H54 (cell line): ENCODE results near the gene TEX261.
A peak's percentile ranks its signal among the peaks of the same experiment; 100 is the strongest.

Source experiments
- DNase-seq: peaks from one replicate; pipeline ENCODE4 v3.0.0; 2011; ENCODE audit warnings: low spot score, mixed read lengths; ENCODE audit not compliant: insufficient read length
- FAIRE-seq: peaks from 3 replicates; lab custom pipeline; 2011; peaks lifted over from hg19 to GRCh38; lab: Jason Lieb, UNC
- POLR2A ChIP-seq: IDR thresholded peaks from 2 replicates; pipeline ENCODE4 v1.6.1; 2011; ENCODE audit warnings: low read depth, mild to moderate bottlenecking, low read length

The TEX261 gene

GRCh38 chr2:70949086-70949485 is 45.6 kb downstream of the TEX261 start:
- no peak for TF ChIP-seq POLR2A
- DNase-seq (no peak), FAIRE-seq (no peak)

- FAIRE-seq (peak; percentile 80), DNase-seq (peak; percentile 80)
- no peak for TF ChIP-seq POLR2A
Measured at GRCh38 chr2:70948337-70949003, 46.2 kb downstream of the TEX261 start.

GRCh38 chr2:70947556-70948184 is 47.0 kb downstream of the TEX261 start:
- FAIRE-seq (peak; percentile 93), DNase-seq (peak; percentile 58)
- TF ChIP-seq POLR2A, result no peak

DNA sequence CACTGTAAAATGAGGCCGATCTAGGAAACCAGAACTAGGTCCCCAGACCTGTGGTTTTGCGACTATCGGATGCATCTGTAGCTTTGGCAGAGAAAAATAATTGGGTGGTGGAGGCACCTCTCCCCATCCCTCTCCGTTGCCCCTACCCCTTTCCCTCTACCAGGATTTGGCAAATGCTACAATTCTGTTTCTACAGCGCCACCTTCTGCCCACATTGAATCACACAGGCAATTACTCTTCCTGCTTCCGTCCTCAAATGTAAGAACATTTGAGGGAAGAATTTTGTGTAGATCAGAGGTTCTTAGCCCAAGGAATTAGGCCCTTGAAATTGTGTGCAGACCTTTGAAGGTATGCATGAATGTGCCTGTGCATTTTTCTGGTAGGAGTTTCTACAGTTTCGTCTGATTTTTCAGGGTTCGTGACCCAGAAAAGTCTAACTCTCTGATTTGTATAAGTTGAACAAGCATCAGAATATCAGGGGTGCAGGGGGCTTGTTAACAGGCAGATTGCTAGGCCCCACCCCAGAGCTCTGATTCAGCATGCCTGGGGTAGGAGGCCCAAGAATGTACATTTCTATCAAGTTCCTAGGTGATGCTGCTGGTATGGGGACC is 47.7 kb downstream of the TEX261 start:
- no peak for TF ChIP-seq POLR2A
- FAIRE-seq (peak; percentile 45), DNase-seq (peak; percentile 42)

DNA sequence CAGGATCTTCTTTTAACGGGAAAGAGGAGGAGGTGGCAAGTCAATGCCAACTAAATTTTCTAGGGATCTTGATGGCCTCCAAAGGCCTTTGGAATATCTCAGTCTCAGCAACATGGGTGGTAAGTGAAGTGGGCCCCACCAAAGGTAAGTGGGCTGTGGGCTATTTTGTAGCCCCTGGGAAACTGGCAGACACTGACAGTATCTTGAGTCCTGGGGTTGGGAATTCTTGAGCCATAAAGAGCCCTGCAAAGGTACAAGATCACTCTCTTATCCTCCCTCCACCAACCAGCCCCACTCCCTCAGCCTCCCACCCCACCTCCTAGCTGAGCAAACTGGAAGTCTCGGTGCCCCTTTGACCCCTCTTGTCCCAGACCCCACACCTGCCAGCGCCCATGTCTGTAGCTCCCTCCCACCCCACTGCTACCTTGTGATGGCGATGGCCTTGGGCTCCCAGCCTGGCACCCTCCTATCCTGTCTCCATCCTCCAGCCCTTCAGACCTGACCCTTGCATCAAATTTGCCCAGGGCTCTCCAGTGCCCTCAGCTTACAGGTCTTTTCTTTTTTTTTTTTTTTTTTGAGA is 50.5 kb downstream of the TEX261 start:
- no peak for FAIRE-seq
- DNase-seq, result no peak
- no peak for TF ChIP-seq POLR2A

GRCh38 chr2:70943205-70943871 is 51.3 kb downstream of the TEX261 start:
- no peak for TF ChIP-seq POLR2A
- DNase-seq, result no peak
- FAIRE-seq, result no peak

DNA sequence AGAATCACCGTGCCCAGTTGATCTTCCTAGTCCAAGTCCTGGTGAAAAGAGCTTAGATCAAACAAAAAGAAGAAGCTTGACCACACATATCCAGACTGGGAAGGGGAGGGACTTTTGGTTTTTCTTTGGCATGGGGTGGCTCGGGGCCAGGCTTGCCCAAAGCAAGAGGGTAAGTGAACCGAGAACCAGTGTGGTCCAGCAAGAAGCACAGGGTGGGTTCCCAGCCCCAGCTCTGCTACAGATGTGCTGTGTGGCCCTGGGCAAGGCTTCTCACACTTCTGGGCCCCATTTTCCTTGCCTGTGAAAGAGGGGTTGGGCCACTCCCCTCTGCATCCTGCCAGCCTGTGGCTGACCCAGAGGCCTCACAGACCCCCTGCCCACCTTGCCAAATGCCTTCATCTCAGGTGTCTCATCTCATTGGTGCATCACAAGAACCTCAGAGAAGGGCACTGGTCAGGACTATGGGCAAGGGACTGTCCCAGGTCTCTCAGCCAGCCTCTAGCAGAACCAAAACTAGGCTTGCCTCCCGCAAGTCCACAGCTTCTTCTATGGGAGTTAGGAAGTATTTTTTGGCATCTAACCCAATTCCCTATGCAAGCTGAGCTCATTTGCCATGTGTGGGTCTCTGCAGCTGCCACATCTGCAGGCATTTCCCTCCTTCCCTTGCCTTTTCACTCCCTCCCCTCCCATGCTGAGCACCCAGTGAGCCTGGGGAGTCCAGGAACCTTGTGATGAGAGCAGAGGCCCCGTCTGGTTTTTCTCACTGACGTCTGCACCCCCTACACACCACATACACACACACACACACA is 52.1 kb downstream of the TEX261 start:
- FAIRE-seq, result no peak
- DNase-seq, result no peak
- no peak for TF ChIP-seq POLR2A

DNA sequence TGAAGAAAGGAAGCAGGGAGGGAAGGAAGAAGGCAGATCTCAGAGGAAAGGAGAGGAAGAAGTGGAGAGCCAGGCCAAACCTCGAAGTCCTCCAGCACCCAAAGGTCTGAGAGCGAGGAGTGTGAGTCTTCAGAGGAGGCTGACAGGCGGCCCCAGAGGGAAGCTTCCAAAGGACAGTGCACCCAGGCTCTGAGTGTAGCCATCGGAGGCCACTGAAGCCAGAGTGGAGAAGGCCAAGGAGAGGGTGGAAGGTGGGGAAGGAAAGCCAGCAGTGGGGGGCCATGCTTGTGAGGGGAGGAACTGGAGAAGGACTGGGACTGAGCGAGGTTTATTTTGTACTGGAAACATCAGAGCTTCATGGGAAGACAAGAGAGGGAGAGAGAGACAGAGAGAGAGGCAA is 53.0 kb downstream of the TEX261 start:
- FAIRE-seq (no peak), DNase-seq (no peak)
- no peak for TF ChIP-seq POLR2A

DNA sequence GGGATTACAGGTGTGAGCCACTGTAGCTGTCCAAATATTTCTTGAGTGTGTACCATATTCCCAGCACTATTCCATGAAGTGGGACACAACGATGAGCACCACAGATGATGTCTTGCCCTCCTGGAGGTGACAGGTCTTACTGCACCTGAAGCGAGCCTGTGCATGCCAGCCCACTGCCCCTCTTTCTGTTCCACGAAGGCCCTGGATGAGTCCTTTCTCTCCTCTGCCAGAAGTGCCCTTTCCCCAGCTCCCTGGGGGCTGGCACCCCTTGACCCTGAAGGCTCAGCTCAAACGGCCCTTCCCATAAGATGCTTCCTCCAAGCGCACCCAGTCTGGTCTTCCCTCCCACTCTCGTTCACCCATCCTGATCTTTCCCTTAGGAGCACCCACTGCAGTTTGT is 53.5 kb downstream of the TEX261 start:
- DNase-seq (no peak), FAIRE-seq (no peak)
- no peak for TF ChIP-seq POLR2A

DNA sequence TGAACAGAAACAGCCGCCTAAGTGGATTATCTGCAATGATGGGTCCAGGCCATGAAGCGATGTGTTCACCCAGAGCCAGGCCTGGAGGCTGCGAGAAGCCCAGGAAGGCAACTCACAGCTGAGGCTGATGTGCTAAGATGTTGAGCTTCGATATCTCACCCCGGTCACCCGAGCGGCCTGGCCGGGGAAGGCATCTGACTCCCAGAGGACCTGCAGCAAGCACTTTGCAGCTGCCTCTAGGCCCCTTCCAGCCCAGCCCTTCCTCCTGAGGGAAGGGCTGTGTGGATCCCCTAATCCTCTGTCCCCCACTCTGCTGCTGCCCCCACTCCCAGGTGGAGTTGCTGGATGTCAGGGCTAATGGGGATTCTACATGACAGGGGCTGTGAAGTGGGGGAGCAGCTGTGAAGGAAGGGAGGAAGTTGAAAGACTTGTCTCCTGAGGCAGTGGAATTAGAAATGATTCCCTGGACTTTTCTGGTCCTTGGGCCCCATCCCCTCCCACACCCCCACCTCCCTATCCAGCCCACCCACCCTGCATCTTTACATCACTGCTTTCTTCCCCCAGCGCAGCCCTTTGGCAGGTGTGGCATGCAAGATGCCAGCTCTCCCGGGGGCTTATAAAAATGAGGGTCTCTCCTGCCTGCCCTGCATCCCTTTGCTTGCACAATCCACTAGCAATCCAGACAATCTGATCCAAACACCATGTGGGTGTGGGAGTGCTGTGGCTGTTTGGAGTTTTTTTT is 54.7 kb downstream of the TEX261 start:
- FAIRE-seq (no peak), DNase-seq (no peak)
- TF ChIP-seq POLR2A, result no peak

- DNase-seq, result no peak
- no peak for FAIRE-seq
- no peak for TF ChIP-seq POLR2A
Measured at GRCh38 chr2:70939001-70939838, 55.5 kb downstream of the TEX261 start.

DNA sequence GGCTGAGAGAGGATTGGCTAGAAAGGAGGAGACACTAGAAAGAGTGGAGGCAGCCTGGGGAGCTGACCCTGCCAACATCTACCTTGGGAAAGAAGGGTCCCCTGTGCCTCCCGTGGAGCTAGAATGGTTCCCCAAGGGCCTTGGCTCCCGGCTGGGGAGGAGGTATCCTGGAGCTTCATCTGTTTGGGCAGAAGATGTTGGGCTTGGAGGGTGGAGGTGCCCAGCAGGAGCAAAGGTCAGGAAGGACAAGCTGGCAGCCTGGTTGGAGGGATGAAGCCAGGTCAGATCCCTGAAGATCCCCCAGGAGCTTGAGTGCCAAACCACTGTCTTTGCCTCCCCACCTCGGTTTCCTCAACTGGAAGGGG is 56.1 kb downstream of the TEX261 start:
- TF ChIP-seq POLR2A, result no peak
- no peak for FAIRE-seq

More for the DNA sequence above, 56.1 kb downstream of the TEX261 start:
- DNase-seq, result no peak
